GM04504 (cell line): ENCODE results near the gene RMRP.

Experiments used
- DNase-seq: peaks from one replicate; pipeline ENCODE4 v3.0.0-alpha.2; 2012; ENCODE audit warnings: low read depth

Gene RMRP

GRCh38 chr9:35686222-35687203 is 28.7 kb upstream of the RMRP start:
- DNase-seq, result no peak

DNA sequence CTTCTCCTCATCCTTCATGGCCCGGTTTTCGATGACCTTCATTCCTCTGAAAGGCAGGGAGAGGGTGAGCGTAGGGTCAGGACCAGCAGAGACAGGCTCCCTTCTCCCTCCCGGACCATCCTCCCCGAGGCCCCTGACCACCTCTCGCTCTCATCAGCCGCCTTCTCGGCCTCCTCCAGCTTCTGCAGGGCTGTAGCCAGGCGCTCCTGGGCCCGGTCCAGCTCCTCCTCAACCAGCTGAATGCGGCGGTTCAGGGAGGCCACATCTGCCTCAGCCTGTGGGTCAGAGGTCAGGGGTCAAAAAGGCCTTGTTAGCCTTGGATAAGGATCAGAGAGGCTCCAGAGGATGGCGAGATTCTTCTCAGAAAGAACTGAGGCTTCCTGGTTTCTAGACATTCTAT is 27.7 kb upstream of the RMRP start:
- DNase-seq, result no peak

- no peak for DNase-seq
Measured at GRCh38 chr9:35684921-35685320, 27.1 kb upstream of the RMRP start.

- DNase-seq, result no peak
Measured at GRCh38 chr9:35683323-35683722, 25.5 kb upstream of the RMRP start.

GRCh38 chr9:35682520-35683315 is 24.9 kb upstream of the RMRP start:
- DNase-seq, result no peak

- no peak for DNase-seq
Measured at GRCh38 chr9:35682051-35682450, 24.2 kb upstream of the RMRP start.

- DNase-seq, result no peak
Measured at GRCh38 chr9:35681341-35682002, 23.7 kb upstream of the RMRP start.

GRCh38 chr9:35680331-35681105 is 22.7 kb upstream of the RMRP start:
- no peak for DNase-seq

DNA sequence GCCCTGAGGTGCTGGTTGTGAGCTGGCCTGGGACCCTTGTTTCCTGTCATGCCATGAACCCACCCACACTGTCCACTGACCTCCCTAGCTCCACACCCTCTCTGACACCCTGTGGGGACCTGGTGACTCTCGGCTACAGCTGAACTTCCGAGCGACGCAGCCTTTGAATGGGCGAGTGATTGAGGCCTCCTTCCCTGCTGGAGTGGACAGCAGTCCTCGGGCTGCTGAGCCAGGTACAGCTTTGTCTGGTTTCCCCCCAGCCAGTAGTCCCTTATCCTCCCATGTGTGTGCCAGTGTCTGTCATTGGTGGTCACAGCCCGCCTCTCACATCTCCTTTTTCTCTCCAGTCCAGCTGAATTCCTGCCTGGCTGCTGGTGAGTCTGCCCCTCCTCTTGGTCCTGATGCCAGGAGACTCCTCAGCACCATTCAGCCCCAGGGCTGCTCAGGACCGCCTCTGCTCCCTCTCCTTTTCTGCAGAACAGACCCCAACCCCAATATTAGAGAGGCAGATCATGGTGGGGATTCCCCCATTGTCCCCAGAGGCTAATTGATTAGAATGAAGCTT is 22.0 kb upstream of the RMRP start:
- DNase-seq, result no peak

DNA sequence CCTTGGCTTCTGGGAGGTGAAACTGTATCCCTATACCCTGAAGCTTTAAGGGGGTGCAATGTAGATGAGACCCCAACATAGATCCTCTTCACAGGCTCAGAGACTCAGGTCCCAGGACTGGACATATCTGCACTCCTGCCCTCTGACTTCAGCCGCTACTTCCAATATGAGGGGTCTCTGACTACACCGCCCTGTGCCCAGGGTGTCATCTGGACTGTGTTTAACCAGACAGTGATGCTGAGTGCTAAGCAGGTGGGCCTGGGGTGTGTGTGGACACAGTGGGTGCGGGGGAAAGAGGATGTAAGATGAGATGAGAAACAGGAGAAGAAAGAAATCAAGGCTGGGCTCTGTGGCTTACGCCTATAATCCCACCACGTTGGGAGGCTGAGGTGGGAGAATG is 21.3 kb upstream of the RMRP start:
- no peak for DNase-seq

- no peak for DNase-seq
Measured at GRCh38 chr9:35675732-35676392, 18.0 kb upstream of the RMRP start.

- DNase-seq, result no peak
Measured at GRCh38 chr9:35675204-35675603, 17.4 kb upstream of the RMRP start.

DNA sequence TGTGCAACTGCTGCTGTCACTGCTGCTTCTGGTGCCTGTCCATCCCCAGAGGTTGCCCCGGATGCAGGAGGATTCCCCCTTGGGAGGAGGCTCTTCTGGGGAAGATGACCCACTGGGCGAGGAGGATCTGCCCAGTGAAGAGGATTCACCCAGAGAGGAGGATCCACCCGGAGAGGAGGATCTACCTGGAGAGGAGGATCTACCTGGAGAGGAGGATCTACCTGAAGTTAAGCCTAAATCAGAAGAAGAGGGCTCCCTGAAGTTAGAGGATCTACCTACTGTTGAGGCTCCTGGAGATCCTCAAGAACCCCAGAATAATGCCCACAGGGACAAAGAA is 16.2 kb upstream of the RMRP start:
- no peak for DNase-seq

DNA sequence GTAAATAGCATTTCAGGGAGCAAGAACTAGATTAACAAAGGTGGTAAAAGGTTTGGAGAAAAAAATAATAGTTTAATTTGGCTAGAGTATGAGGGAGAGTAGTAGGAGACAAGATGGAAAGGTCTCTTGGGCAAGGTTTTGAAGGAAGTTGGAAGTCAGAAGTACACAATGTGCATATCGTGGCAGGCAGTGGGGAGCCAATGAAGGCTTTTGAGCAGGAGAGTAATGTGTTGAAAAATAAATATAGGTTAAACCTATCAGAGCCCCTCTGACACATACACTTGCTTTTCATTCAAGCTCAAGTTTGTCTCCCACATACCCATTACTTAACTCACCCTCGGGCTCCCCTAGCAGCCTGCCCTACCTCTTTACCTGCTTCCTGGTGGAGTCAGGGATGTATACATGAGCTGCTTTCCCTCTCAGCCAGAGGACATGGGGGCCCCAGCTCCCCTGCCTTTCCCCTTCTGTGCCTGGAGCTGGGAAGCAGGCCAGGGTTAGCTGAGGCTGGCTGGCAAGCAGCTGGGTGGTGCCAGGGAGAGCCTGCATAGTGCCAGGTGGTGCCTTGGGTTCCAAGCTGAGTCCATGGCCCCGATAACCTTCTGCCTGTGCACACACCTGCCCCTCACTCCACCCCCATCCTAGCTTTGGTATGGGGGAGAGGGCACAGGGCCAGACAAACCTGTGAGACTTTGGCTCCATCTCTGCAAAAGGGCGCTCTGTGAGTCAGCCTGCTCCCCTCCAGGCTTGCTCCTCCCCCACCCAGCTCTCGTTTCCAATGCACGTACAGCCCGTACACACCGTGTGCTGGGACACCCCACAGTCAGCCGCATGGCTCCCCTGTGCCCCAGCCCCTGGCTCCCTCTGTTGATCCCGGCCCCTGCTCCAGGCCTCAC is 15.6 kb upstream of the RMRP start, which contains the start of gene CA9:
CA9 (plus strand) TSS at position 797 of the 893 bp plus-strand sequence; CDS start at position 829, 32 bp downstream.
- DNase-seq, result no peak

GRCh38 chr9:35669331-35670145 is 11.7 kb upstream of the RMRP start:
- DNase-seq, result no peak

- DNase-seq, result no peak
Measured at GRCh38 chr9:35667939-35668338, 10.1 kb upstream of the RMRP start.

- no peak for DNase-seq
Measured at GRCh38 chr9:35666549-35666948, 8.7 kb upstream of the RMRP start.

DNA sequence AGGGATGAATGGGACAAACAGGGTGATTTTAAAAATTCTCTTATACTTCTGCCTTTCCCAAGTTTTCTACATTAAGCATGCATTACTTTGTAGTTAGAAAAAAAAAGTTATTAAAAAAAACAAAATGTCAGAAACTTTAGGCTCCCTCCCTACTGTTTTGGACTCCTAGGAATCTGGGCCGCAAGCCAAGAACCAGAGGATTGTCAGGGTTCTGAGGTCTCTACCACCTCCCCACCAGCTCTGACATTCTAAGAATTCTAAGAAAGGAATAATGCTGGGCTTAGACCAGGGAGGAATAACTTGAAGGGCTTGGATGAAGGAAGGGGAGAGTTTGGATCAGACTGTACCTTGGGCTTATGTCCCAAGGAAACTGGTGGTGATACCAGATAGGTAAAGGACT is 8.2 kb upstream of the RMRP start:
- no peak for DNase-seq

- no peak for DNase-seq
Measured at GRCh38 chr9:35665471-35665818, 7.6 kb upstream of the RMRP start.
